ENCODE measurements around the gene SON.
"Not testable (repeated sequence)": the region's sequence is repeated elsewhere in the genome, so short reads cannot be mapped to it uniquely, and the experiment has no call there.

The SON gene

GRCh38 chr21:33576741-33577141 is 33.9 kb downstream of the SON start:
- DNase-seq, result not testable (repeated sequence)

GRCh38 chr21:33578214-33578613 is 35.4 kb downstream of the SON start:
- DNase-seq, result no peak

- no peak for DNase-seq
Measured at GRCh38 chr21:33578959-33579542, 36.2 kb downstream of the SON start.

- DNase-seq, result no peak
Measured at GRCh38 chr21:33584455-33584854, 41.6 kb downstream of the SON start.

GRCh38 chr21:33586927-33587326 is 44.1 kb downstream of the SON start:
- DNase-seq, result no peak

GRCh38 chr21:33587792-33588484 is 45.1 kb downstream of the SON start:
- DNase-seq, result peak; percentile 28

- DNase-seq, result peak; percentile 80
Measured at GRCh38 chr21:33588485-33589335, 45.9 kb downstream of the SON start, which contains the start of gene DONSON. Gene DONSON (minus strand): TSS chr21:33588684. CDS start chr21:33588641, 43 bp downstream.

- no peak for DNase-seq
Measured at GRCh38 chr21:33598051-33598450, 55.2 kb downstream of the SON start.

GRCh38 chr21:33608559-33608958 is 65.7 kb downstream of the SON start:
- DNase-seq, result no peak

- no peak for DNase-seq
Measured at GRCh38 chr21:33611006-33611744, 68.3 kb downstream of the SON start.

GRCh38 chr21:33617565-33617964 is 74.7 kb downstream of the SON start:
- DNase-seq, result not testable (repeated sequence)

- no peak for DNase-seq
Measured at GRCh38 chr21:33618407-33618806, 75.6 kb downstream of the SON start.

- no peak for DNase-seq
Measured at GRCh38 chr21:33619726-33620125, 76.9 kb downstream of the SON start.

- no peak for DNase-seq
Measured at GRCh38 chr21:33622253-33622652, 79.4 kb downstream of the SON start.

- DNase-seq, result not testable (repeated sequence)
Measured at GRCh38 chr21:33626151-33626550, 83.3 kb downstream of the SON start.
